Measurements from ENCODE around the gene BCAS3. TPM values are rescaled to one million over a fixed set of nuclear protein-coding genes. Genes with fewer than 3 reads are reported as not detected.

Gene BCAS3
- total RNA-seq, 4 donors from 2014 or later = 20.7 to 76.3 (median 39.8) TPM

- peaks cover 96% of the 10 kb centered on the region for H3K27me3 ChIP-seq
- in situ Hi-C loops (cut with MboI; ENCODE audit: low pct_ligation_motif_present in 1 of 4, low pct_unique_long_range_greater_than_20kb in 1 of 4, low sequenced_read_pairs in 3 of 4) = loop anchor here in 1 of 4 donors (25.0 kb wide), 1 partner anchor 434 kb away; no protein-coding TSS in a partner anchor
- intact Hi-C loops (cut with DNase I; ENCODE audit: low total_unique reads) = no loop called here
- no peak for DNase-seq
- H3K4me3 ChIP-seq = peak overlapping the region in 2 of 4 donors; percentile 22 to 51
- peaks cover 13 to 48% (median 36%) of the 10 kb centered on the region in 4 donors for H3K4me1 ChIP-seq
- peak overlapping the region; percentile 24 to 64 (median 56) for H3K27ac ChIP-seq
- WGBS, 2 donors (ENCODE audit: low coverage in 1 of 2) = 12 to 13% methylated on average over 5 to 42 of the region's 55 CpGs
- TF ChIP-seq EP300 (IDR thresholded peaks at IDR 0.05; ENCODE audit: low read depth) = no peak
- no peak for TF ChIP-seq POLR2A (IDR thresholded peaks at IDR 0.05)
- TF ChIP-seq POLR2AphosphoS5 (IDR thresholded peaks at IDR 0.05) = peak in 2 of 3 donors; percentile 46 to 54
- TF ChIP-seq CTCF (IDR thresholded peaks at IDR 0.05) = no peak
- no peaks in the 10 kb centered on the region for H3K9me3 ChIP-seq
- no peaks in the 10 kb centered on the region for H3K36me3 ChIP-seq
These were observed 725.5 kb downstream of the BCAS3 start for GRCh38 chr17:61402978-61403800.

DNA sequence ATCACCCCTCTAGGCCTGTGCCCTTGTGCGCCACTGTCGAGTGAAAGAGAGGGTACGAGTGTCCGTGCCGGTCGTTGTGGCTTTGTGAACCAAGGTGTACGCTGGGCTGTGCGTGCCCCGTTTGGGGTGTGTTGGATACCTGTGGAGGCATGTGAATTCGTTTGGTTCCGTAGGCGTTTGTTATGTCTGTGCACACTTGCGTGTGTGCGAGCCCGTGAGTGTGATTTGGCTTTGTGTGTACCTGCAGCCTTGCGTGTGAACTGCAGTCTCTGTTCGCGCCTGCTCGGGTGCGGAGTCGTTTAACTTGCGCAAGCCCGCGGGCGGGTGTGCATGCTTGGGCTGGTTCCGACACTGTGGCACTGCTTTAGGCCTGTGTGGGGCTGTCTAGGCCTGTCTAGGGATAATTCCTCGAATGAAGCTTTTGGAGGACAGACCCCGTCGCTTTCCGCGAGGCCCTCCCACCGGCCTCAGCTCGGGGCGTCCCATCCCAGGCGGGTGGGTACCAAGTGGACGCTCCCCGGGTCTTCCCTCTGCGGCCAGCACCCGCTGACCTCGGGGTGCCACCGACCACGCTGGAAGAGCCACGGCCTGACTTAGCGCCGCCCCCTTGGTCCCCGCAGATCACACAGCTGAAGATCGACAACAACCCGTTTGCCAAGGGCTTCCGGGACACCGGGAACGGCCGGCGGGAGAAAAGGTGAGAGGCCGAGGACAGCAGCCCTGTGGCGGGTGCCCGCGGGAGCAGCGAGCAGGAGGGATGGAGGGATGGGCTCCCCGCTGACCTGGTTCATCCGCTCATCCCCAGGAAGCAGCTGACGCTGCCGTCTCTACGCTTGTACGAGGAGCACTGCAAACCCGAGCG, 726.4 kb downstream of the BCAS3 start:
- WGBS, 2 donors (ENCODE audit: low coverage in 1 of 2) = 16% methylated on average over 40 of the region's 66 CpGs; no CpG with 5 or more reads in 1 of the 2 donors
- no peak for DNase-seq
- TF ChIP-seq EP300 (IDR thresholded peaks at IDR 0.05; ENCODE audit: low read depth) (no peak), CTCF (IDR thresholded peaks at IDR 0.05) (no peak), POLR2AphosphoS5 (IDR thresholded peaks at IDR 0.05) (no peak), POLR2A (IDR thresholded peaks at IDR 0.05) (no peak)
- Histone ChIP-seq H3K36me3 (no peaks in the 10 kb centered on the region), H3K9me3 (no peaks in the 10 kb centered on the region), H3K4me1 (peaks cover 17 to 50% (median 34%) of the 10 kb centered on the region in 4 donors), H3K27ac (peak overlapping the region; percentile 24 to 64 (median 56)), H3K4me3 (peak overlapping the region in 2 of 4 donors; percentile 22 to 51), H3K27me3 (peaks cover 96% of the 10 kb centered on the region)
- intact Hi-C loops (cut with DNase I; ENCODE audit: low total_unique reads) (no loop called here), in situ Hi-C loops (cut with MboI; ENCODE audit: low pct_ligation_motif_present in 1 of 4, low pct_unique_long_range_greater_than_20kb in 1 of 4, low sequenced_read_pairs in 3 of 4) (loop anchor here in 1 of 4 donors (25.0 kb wide), 1 partner anchor 433 kb away; no protein-coding TSS in a partner anchor)

- Histone ChIP-seq H3K4me3 (peak overlapping the region in 2 of 4 donors; percentile 22 to 51), H3K27ac (peak overlapping the region; percentile 29 to 64 (median 56)), H3K27me3 (peaks cover 94% of the 10 kb centered on the region), H3K9me3 (no peaks in the 10 kb centered on the region), H3K4me1 (peaks cover 19 to 47% (median 32%) of the 10 kb centered on the region in 4 donors), H3K36me3 (no peaks in the 10 kb centered on the region)
- no peak for DNase-seq
- 11% methylated on average over 6 of the region's 27 CpGs; no CpG with 5 or more reads in 1 of the 2 donors for WGBS, 2 donors (ENCODE audit: low coverage in 1 of 2)
- intact Hi-C loops (cut with DNase I; ENCODE audit: low total_unique reads) = no loop called here
- TF ChIP-seq CTCF (IDR thresholded peaks at IDR 0.05) (no peak), POLR2A (IDR thresholded peaks at IDR 0.05) (no peak), POLR2AphosphoS5 (IDR thresholded peaks at IDR 0.05) (no peak), EP300 (IDR thresholded peaks at IDR 0.05; ENCODE audit: low read depth) (no peak)
- in situ Hi-C loops (cut with MboI; ENCODE audit: low pct_ligation_motif_present in 1 of 4, low pct_unique_long_range_greater_than_20kb in 1 of 4, low sequenced_read_pairs in 3 of 4) = loop anchor here in 1 of 4 donors (25.0 kb wide), 1 partner anchor 433 kb away; no protein-coding TSS in a partner anchor
These were observed 726.9 kb downstream of the BCAS3 start for GRCh38 chr17:61404663-61404912.

Measured in transverse colon (tissue), 4 donors.